GM21786 (cell line): ENCODE measurements around the gene PNMA8B.

Source experiments
- ATAC-seq: cut with Tn5 transposase; IDR thresholded peaks from one replicate; pipeline ENCODE4 v1.9.1; 2021; ENCODE audit not compliant: unreplicated experiment

The PNMA8B gene

GRCh38 chr19:46460055-46460454 is 35.6 kb downstream of the PNMA8B start:
- no peak for ATAC-seq

GRCh38 chr19:46456930-46457329 is 38.7 kb downstream of the PNMA8B start:
- ATAC-seq, result no peak

GRCh38 chr19:46454244-46454643 is 41.4 kb downstream of the PNMA8B start:
- no peak for ATAC-seq

- ATAC-seq, result no peak
Observed at GRCh38 chr19:46453661-46454060, 42.0 kb downstream of the PNMA8B start.

- no peak for ATAC-seq
Observed at GRCh38 chr19:46452186-46452585, 43.5 kb downstream of the PNMA8B start.

- ATAC-seq, result no peak
Observed at GRCh38 chr19:46451352-46451751, 44.3 kb downstream of the PNMA8B start.

- no peak for ATAC-seq
Observed at GRCh38 chr19:46450737-46451136, 44.9 kb downstream of the PNMA8B start.

- no peak for ATAC-seq
Observed at GRCh38 chr19:46449228-46449627, 46.4 kb downstream of the PNMA8B start.

- ATAC-seq, result no peak
Observed at GRCh38 chr19:46448601-46449000, 47.1 kb downstream of the PNMA8B start.

GRCh38 chr19:46447824-46448223 is 47.8 kb downstream of the PNMA8B start:
- ATAC-seq, result no peak

GRCh38 chr19:46447006-46447405 is 48.7 kb downstream of the PNMA8B start:
- no peak for ATAC-seq

GRCh38 chr19:46446021-46446420 is 49.6 kb downstream of the PNMA8B start:
- ATAC-seq, result no peak

- ATAC-seq, result no peak
Observed at GRCh38 chr19:46442808-46443450, 52.7 kb downstream of the PNMA8B start.

GRCh38 chr19:46441866-46442265 is 53.8 kb downstream of the PNMA8B start:
- ATAC-seq, result no peak
